Keratinocyte (primary cell): ENCODE measurements around the gene DPYSL4.

Experiments used
- EZH2 ChIP-seq: IDR thresholded peaks from one replicate; pipeline ENCODE4 v1.6.1; 2012; ENCODE audit warnings: inconsistent platforms, mild to moderate bottlenecking, low read length, moderate library complexity
- TF ChIP-seq, protein P1 (sequence below), 3 experiments: IDR thresholded peaks in 1 of 3; conservative IDR thresholded peaks in 1 of 3; optimal IDR thresholded peaks in 1 of 3; 2 replicates in 2 of 3; 3 replicates in 1 of 3; pipeline versions ENCODE3 to v1.5.1; 2011; ENCODE audit warnings: low read length in 3 of 3, mild to moderate bottlenecking in 3 of 3, moderate library complexity in 2 of 3, control low read depth in 1 of 3, inconsistent platforms in 1 of 3; ENCODE audit not compliant: insufficient read depth in 2 of 3; ENCODE audit errors: extremely low read depth in 1 of 3

DNA sequence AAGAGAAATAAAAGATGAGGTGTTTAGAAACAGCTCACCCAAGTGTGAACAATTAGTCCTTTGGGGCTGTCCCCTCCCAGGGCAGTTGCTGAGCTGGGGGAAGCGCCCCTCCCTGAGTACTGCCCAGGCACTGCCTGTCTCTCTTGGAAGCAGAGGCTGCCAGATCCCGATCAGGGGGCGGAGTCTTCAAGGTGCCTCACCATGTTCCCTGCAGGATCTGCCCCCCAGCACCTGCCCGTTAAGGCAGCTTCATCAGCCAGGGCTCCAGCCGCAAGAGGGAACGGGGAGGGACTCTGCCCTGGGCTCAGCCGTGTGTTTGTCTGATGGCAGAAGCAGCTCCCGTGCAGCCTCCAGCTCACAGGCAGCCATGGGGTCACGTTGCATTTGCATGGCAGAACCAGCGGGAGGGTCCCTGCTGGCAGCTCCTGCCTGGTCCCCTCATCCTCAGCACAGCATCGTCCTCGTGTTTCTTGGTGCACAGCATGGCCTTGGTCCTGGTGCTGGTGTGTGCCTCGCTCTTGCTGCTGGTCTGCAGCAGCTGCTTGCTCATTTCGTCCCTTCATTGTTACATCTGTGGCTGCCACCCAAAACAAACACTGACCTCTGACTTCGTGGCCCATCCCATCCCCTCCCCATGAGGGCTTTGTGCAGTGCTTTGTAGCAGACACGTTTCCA, 10.7 kb upstream of the DPYSL4 start:
- TF ChIP-seq, protein P1, sequence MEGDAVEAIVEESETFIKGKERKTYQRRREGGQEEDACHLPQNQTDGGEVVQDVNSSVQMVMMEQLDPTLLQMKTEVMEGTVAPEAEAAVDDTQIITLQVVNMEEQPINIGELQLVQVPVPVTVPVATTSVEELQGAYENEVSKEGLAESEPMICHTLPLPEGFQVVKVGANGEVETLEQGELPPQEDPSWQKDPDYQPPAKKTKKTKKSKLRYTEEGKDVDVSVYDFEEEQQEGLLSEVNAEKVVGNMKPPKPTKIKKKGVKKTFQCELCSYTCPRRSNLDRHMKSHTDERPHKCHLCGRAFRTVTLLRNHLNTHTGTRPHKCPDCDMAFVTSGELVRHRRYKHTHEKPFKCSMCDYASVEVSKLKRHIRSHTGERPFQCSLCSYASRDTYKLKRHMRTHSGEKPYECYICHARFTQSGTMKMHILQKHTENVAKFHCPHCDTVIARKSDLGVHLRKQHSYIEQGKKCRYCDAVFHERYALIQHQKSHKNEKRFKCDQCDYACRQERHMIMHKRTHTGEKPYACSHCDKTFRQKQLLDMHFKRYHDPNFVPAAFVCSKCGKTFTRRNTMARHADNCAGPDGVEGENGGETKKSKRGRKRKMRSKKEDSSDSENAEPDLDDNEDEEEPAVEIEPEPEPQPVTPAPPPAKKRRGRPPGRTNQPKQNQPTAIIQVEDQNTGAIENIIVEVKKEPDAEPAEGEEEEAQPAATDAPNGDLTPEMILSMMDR (optimal IDR thresholded peaks at IDR 0.05 in 1 of 3, IDR thresholded peaks at IDR 0.05 in 1 of 3, conservative IDR thresholded peaks at IDR 0.05 in 1 of 3; ENCODE audit: extremely low read depth in 1 of 3, insufficient read depth in 2 of 3, low read length in 3 of 3): no peak
- TF ChIP-seq EZH2: no peak
